IgD-negative memory B cell (primary cell): ENCODE data around the gene MAD1L1. TPM values are rescaled to one million over a fixed set of nuclear protein-coding genes. Genes with fewer than 3 reads are reported as not detected.
"Not testable (repeated sequence)": the region's sequence is repeated elsewhere in the genome, so short reads cannot be mapped to it uniquely, and the experiment has no call there.

Source experiments
- H3K27ac Mint-ChIP-seq, 3 donors: one replicate each; pipeline ENCODE4 v1.8.0; 2020 to 2022; ENCODE audit warnings: mild to moderate bottlenecking in 3 of 3, mixed read lengths in 3 of 3, moderate library complexity in 1 of 3
- H3K27me3 Mint-ChIP-seq: one replicate; pipeline ENCODE4 v1.8.0; 2021; ENCODE audit warnings: mixed read lengths
- H3K36me3 Mint-ChIP-seq: one replicate; pipeline ENCODE4 v1.8.0; 2020; ENCODE audit warnings: mild to moderate bottlenecking, mixed read lengths
- H3K4me1 Mint-ChIP-seq, 3 donors: one replicate each; pipeline ENCODE4 v1.8.0; 2020 to 2022; ENCODE audit warnings: mixed read lengths in 3 of 3, mild to moderate bottlenecking in 1 of 3
- H3K4me3 Mint-ChIP-seq, 4 donors: one replicate each; pipeline ENCODE4 v1.8.0; 2020 to 2022; ENCODE audit warnings: mild to moderate bottlenecking in 4 of 4, mixed read lengths in 4 of 4, moderate library complexity in 3 of 4
- H3K9me3 Mint-ChIP-seq, 3 donors: one replicate each; pipeline ENCODE4 v1.8.0; 2020 to 2021; ENCODE audit warnings: mixed read lengths in 3 of 3, mild to moderate bottlenecking in 1 of 3
- polyA plus RNA-seq: library from polyadenylated mRNA; unstranded; fragments of 300-500 nt; fragmentation: Illumina TruSeq; gene quantifications from one replicate; pipeline ENCODE4 v1.2.3, GENCODE V29; 2021

The MAD1L1 gene
- polyA plus RNA-seq, 1 donor from 2014 or later: 133 TPM

GRCh38 chr7:1865571-1866255, 367.0 kb downstream of the MAD1L1 start:
- Mint-ChIP-seq H3K4me1 (peaks cover 4 to 7% (median 6%) of the 10 kb centered on the region in 3 donors), H3K9me3 (no peaks in the 10 kb centered on the region), H3K36me3 (no peaks in the 10 kb centered on the region), H3K27ac (no peak overlapping the region), H3K4me3 (no peak overlapping the region), H3K27me3 (no peaks in the 10 kb centered on the region)

- Mint-ChIP-seq H3K27me3 (no peaks in the 10 kb centered on the region), H3K4me1 (peaks cover 4 to 8% (median 6%) of the 10 kb centered on the region in 3 donors), H3K4me3 (no peak overlapping the region), H3K9me3 (no peaks in the 10 kb centered on the region), H3K36me3 (no peaks in the 10 kb centered on the region), H3K27ac (peak overlapping the region in 1 of 3 donors; percentile 5)
Observed at GRCh38 chr7:1865000-1865555, 367.7 kb downstream of the MAD1L1 start.

- Mint-ChIP-seq H3K36me3 (no peaks in the 10 kb centered on the region), H3K4me1 (peaks cover 4 to 8% (median 6%) of the 10 kb centered on the region in 3 donors), H3K27ac (peak overlapping the region in 1 of 3 donors; percentile 5), H3K27me3 (no peaks in the 10 kb centered on the region), H3K9me3 (no peaks in the 10 kb centered on the region), H3K4me3 (no peak overlapping the region)
Observed at GRCh38 chr7:1864161-1864940, 368.4 kb downstream of the MAD1L1 start.

GRCh38 chr7:1863091-1863900, 369.4 kb downstream of the MAD1L1 start:
- Mint-ChIP-seq H3K27me3 (no peaks in the 10 kb centered on the region), H3K27ac (peak overlapping the region in 1 of 3 donors; percentile 59), H3K9me3 (no peaks in the 10 kb centered on the region), H3K4me1 (peaks cover 4 to 8% (median 6%) of the 10 kb centered on the region in 3 donors), H3K4me3 (no peak overlapping the region), H3K36me3 (no peaks in the 10 kb centered on the region)

- peak overlapping the region in 2 of 4 donors; percentile 39 to 75 for H3K4me3 Mint-ChIP-seq
- no peaks in the 10 kb centered on the region for H3K36me3 Mint-ChIP-seq
- peak overlapping the region in 2 of 3 donors; percentile 53 to 80 for H3K27ac Mint-ChIP-seq
- peaks cover 4 to 8% (median 6%) of the 10 kb centered on the region in 3 donors for H3K4me1 Mint-ChIP-seq
- no peaks in the 10 kb centered on the region for H3K9me3 Mint-ChIP-seq
- no peaks in the 10 kb centered on the region for H3K27me3 Mint-ChIP-seq
Observed at GRCh38 chr7:1862560-1862959, 370.2 kb downstream of the MAD1L1 start.

- H3K4me1 Mint-ChIP-seq: peaks cover 4 to 8% (median 6%) of the 10 kb centered on the region in 3 donors
- H3K9me3 Mint-ChIP-seq: no peaks in the 10 kb centered on the region
- no peaks in the 10 kb centered on the region for H3K27me3 Mint-ChIP-seq
- peak overlapping the region in 2 of 3 donors; percentile 53 to 80 for H3K27ac Mint-ChIP-seq
- H3K4me3 Mint-ChIP-seq: peak overlapping the region in 2 of 4 donors; percentile 39 to 75
- H3K36me3 Mint-ChIP-seq: no peaks in the 10 kb centered on the region
Observed at GRCh38 chr7:1861799-1862458, 370.8 kb downstream of the MAD1L1 start.

- H3K4me3 Mint-ChIP-seq, H3K36me3 Mint-ChIP-seq: not testable (repeated sequence)
Observed at GRCh38 chr7:1860881-1861798, 371.6 kb downstream of the MAD1L1 start.

GRCh38 chr7:1859266-1860035, 373.3 kb downstream of the MAD1L1 start:
- Mint-ChIP-seq H3K9me3 (no peaks in the 10 kb centered on the region), H3K27me3 (no peaks in the 10 kb centered on the region), H3K4me1 (peaks cover 4 to 9% (median 6%) of the 10 kb centered on the region in 3 donors), H3K36me3 (no peaks in the 10 kb centered on the region), H3K27ac (no peak overlapping the region), H3K4me3 (no peak overlapping the region)

More at GRCh38 chr7:1860881-1861798, 371.6 kb downstream of the MAD1L1 start:
- not testable (repeated sequence) for H3K27ac Mint-ChIP-seq, H3K27me3 Mint-ChIP-seq, H3K4me1 Mint-ChIP-seq, H3K9me3 Mint-ChIP-seq

GRCh38 chr7:1858435-1859265, 374.1 kb downstream of the MAD1L1 start:
- Mint-ChIP-seq H3K27ac (no peak overlapping the region), H3K4me3 (no peak overlapping the region), H3K27me3 (no peaks in the 10 kb centered on the region), H3K36me3 (no peaks in the 10 kb centered on the region), H3K4me1 (peaks cover 4 to 9% (median 6%) of the 10 kb centered on the region in 3 donors), H3K9me3 (no peaks in the 10 kb centered on the region)

- H3K9me3 Mint-ChIP-seq: no peaks in the 10 kb centered on the region
- H3K4me3 Mint-ChIP-seq: no peak overlapping the region
- H3K27ac Mint-ChIP-seq: no peak overlapping the region
- no peaks in the 10 kb centered on the region for H3K36me3 Mint-ChIP-seq
- peaks cover 4 to 8% (median 5%) of the 10 kb centered on the region in 3 donors for H3K4me1 Mint-ChIP-seq
- H3K27me3 Mint-ChIP-seq: no peaks in the 10 kb centered on the region
Observed at GRCh38 chr7:1857487-1858421, 375.0 kb downstream of the MAD1L1 start.

GRCh38 chr7:1856888-1857441, 375.8 kb downstream of the MAD1L1 start:
- no peak overlapping the region for H3K4me3 Mint-ChIP-seq
- no peaks in the 10 kb centered on the region for H3K9me3 Mint-ChIP-seq
- no peaks in the 10 kb centered on the region for H3K36me3 Mint-ChIP-seq

More at GRCh38 chr7:1856888-1857441, 375.8 kb downstream of the MAD1L1 start:
- no peaks in the 10 kb centered on the region for H3K27me3 Mint-ChIP-seq
- no peak overlapping the region for H3K27ac Mint-ChIP-seq
- H3K4me1 Mint-ChIP-seq: peaks cover 0 to 3% (median 0%) of the 10 kb centered on the region in 3 donors
